ENCODE data around the gene FZD4.

DNA sequence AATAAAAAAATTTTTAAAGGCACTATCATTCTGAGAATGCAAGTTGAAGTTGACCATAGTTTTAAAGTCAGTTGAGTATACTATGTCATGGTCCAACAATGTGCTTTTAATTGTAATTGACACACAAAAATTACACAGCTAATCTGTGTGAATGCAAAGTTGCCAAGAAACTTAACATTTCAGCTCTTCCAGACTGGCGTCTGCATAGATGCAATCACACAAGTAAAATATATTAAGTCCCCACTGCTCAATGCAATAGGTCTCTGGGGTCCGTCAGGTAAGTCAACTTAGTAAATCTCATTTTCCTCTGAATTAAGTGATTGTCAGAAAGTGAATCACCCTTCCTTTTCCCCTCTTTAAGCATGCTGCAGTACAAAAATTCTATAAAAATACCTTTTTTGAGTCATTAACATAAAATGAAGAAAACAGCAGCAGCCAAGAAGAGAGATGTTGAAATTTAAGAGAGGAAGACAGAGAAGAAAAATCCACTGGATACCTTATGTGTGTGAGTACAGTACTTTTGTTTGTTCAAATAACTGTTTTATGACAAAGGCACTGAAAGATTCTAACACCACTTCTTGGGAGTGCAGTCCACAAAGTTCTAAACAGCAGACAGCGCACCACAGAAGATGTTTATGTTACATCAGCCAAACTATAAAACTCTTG is 5.1 kb downstream of the FZD4 start:
- no peak for TF ChIP-seq POLR2A (IDR thresholded peaks at IDR 0.05)
- TF ChIP-seq, protein P1, sequence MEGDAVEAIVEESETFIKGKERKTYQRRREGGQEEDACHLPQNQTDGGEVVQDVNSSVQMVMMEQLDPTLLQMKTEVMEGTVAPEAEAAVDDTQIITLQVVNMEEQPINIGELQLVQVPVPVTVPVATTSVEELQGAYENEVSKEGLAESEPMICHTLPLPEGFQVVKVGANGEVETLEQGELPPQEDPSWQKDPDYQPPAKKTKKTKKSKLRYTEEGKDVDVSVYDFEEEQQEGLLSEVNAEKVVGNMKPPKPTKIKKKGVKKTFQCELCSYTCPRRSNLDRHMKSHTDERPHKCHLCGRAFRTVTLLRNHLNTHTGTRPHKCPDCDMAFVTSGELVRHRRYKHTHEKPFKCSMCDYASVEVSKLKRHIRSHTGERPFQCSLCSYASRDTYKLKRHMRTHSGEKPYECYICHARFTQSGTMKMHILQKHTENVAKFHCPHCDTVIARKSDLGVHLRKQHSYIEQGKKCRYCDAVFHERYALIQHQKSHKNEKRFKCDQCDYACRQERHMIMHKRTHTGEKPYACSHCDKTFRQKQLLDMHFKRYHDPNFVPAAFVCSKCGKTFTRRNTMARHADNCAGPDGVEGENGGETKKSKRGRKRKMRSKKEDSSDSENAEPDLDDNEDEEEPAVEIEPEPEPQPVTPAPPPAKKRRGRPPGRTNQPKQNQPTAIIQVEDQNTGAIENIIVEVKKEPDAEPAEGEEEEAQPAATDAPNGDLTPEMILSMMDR (IDR thresholded peaks at IDR 0.05): no peak
